Neural cell (in vitro differentiated cells): ENCODE results near the gene MAGEF1. TPM values are rescaled to one million over a fixed set of nuclear protein-coding genes. Genes with fewer than 3 reads are reported as not detected.

Experiments
- H2AFZ ChIP-seq: fragments of 200-600, 300-800 bp; sonication (generic), shearing (Covaris generic); 2 replicates; pipeline ENCODE4 v1.6.0; 2014; ENCODE audit warnings: low read depth, mild to moderate bottlenecking, antibody characterized with exemption, low read length, moderate library complexity
- H3F3A ChIP-seq: fragments of 200-600 bp; shearing (Covaris generic); 2 replicates; pipeline ENCODE4 v1.6.1; 2016; ENCODE audit warnings: mild to moderate bottlenecking, moderate library complexity, mixed read lengths, antibody characterized with exemption, low read length; ENCODE audit not compliant: insufficient read depth, poor library complexity, severe bottlenecking
- H3K27ac ChIP-seq: fragments of 200-600, 300-800 bp; sonication (generic), shearing (Covaris generic); 2 replicates; pipeline ENCODE4 v1.5.1; 2014; ENCODE audit warnings: mild to moderate bottlenecking, low read length, moderate library complexity
- H3K27me3 ChIP-seq: fragments of 300-800, 200-600 bp; sonication (generic), shearing (Covaris generic); 2 replicates; pipeline ENCODE4 v1.6.0; 2014; ENCODE audit warnings: mild to moderate bottlenecking, low read depth, low read length, moderate library complexity; ENCODE audit not compliant: insufficient read depth
- H3K36me3 ChIP-seq: fragments of 300-800, 200-600 bp; sonication (generic), shearing (Covaris generic); 2 replicates; pipeline ENCODE4 v1.5.1; 2014; ENCODE audit warnings: mild to moderate bottlenecking, antibody characterized with exemption, low read length, moderate library complexity; ENCODE audit not compliant: insufficient read depth
- H3K4me2 ChIP-seq: fragments of 300-800, 200-600 bp; sonication (generic), shearing (Covaris generic); 2 replicates; pipeline ENCODE4 v1.6.0; 2014; ENCODE audit warnings: mild to moderate bottlenecking, low read length
- H3K4me3 ChIP-seq: fragments of 300-800, 200-600 bp; sonication (generic), shearing (Covaris generic); 2 replicates; pipeline ENCODE4 v1.5.1; 2014; ENCODE audit warnings: mild to moderate bottlenecking, low read length, moderate library complexity
- H3K79me2 ChIP-seq: fragments of 200-600 bp; shearing (Covaris generic); replicated peaks from 2 replicates; pipeline ENCODE4 v1.6.0; 2014; ENCODE audit warnings: mild to moderate bottlenecking, low read length, moderate library complexity; ENCODE audit not compliant: insufficient read depth
- H3K9ac ChIP-seq: fragments of 300-800, 200-600 bp; sonication (generic), shearing (Covaris generic); 2 replicates; pipeline ENCODE4 v1.6.1; 2016; ENCODE audit warnings: mild to moderate bottlenecking, low read length, mixed read lengths
- H3K9me2 ChIP-seq: fragments of 200-600 bp; shearing (Covaris generic); 2 replicates; pipeline ENCODE4 v1.6.1; 2016; ENCODE audit warnings: mild to moderate bottlenecking, low read length, mixed read lengths; ENCODE audit not compliant: insufficient read depth
- H3K9me3 ChIP-seq: fragments of 200-600, 300-800 bp; sonication (generic), shearing (Covaris generic); 2 replicates; pipeline ENCODE4 v1.6.1; 2016; ENCODE audit warnings: mild to moderate bottlenecking, mixed run types, low read length, moderate library complexity, mixed read lengths
- H4K20me1 ChIP-seq: fragments of 200-600 bp; shearing (Covaris generic); 2 replicates; pipeline ENCODE4 v1.6.1; 2016; ENCODE audit warnings: mild to moderate bottlenecking, mixed run types; ENCODE audit not compliant: insufficient read depth
- CTCF ChIP-seq: fragments of 450-650 bp; IDR thresholded peaks from 2 replicates; pipeline ENCODE4 v1.5.1; 2014; ENCODE audit warnings: antibody characterized with exemption, mild to moderate bottlenecking, moderate library complexity; ENCODE audit not compliant: poor library complexity, severe bottlenecking
- EP300 ChIP-seq: fragments of 450-650 bp; conservative IDR thresholded peaks from 2 replicates; pipeline ENCODE4 v1.6.1; 2014; ENCODE audit warnings: antibody characterized with exemption, mild to moderate bottlenecking, moderate library complexity; ENCODE audit not compliant: poor library complexity, severe bottlenecking
- EZH2 ChIP-seq: fragments of 200-600, 300-800 bp; shearing (Covaris generic), sonication (generic); IDR thresholded peaks from 2 replicates; pipeline ENCODE4 v1.6.1; 2014; ENCODE audit warnings: antibody characterized with exemption, low read length, borderline replicate concordance, mild to moderate bottlenecking; ENCODE audit not compliant: insufficient read depth, poor library complexity, severe bottlenecking
- MXI1 ChIP-seq: fragments of 450-650 bp; conservative IDR thresholded peaks from 2 replicates; pipeline ENCODE4 v1.6.1; 2014; ENCODE audit warnings: antibody characterized with exemption, mild to moderate bottlenecking; ENCODE audit not compliant: poor library complexity, severe bottlenecking
- POLR2AphosphoS5 ChIP-seq: IDR thresholded peaks from 2 replicates; pipeline ENCODE4 v1.6.1; 2012
- RAD21 ChIP-seq: fragments of 450-650 bp; conservative IDR thresholded peaks from 2 replicates; pipeline ENCODE4 v1.6.1; 2014; ENCODE audit warnings: antibody characterized with exemption, mild to moderate bottlenecking, moderate library complexity
- SMC3 ChIP-seq: fragments of 450-650 bp; conservative IDR thresholded peaks from 2 replicates; pipeline ENCODE4 v1.6.1; 2014; ENCODE audit warnings: antibody characterized with exemption, mild to moderate bottlenecking, moderate library complexity; ENCODE audit not compliant: poor library complexity
- TAF1 ChIP-seq: IDR thresholded peaks from 2 replicates; pipeline ENCODE4 v1.6.1; 2012; ENCODE audit warnings: low read depth
- polyA plus RNA-seq: library from polyadenylated mRNA; depleted of rRNA; stranded (reverse); fragments of >200 nt; gene quantifications from 2 replicates; pipeline ENCODE4 v1.2.3, GENCODE V29; 2014
- TF ChIP-seq, protein P1 (sequence below): IDR thresholded peaks from 2 replicates; pipeline ENCODE4 v1.6.1; 2012; ENCODE audit warnings: borderline replicate concordance

MAGEF1 gene
- polyA plus RNA-seq, 1 donor from 2014 or later = 103 TPM

GRCh38 chr3:184696697-184697096, 15.2 kb downstream of the MAGEF1 start:
- H3K4me3 ChIP-seq = no peak overlapping the region
- H3K79me2 ChIP-seq = no peaks in the 10 kb centered on the region
- H3K36me3 ChIP-seq = no peaks in the 10 kb centered on the region
- TF ChIP-seq EZH2 (no peak), EP300 (no peak), SMC3 (no peak), MXI1 (no peak), TAF1 (no peak), POLR2AphosphoS5 (no peak), CTCF (no peak), RAD21 (no peak)
- TF ChIP-seq, protein P1, sequence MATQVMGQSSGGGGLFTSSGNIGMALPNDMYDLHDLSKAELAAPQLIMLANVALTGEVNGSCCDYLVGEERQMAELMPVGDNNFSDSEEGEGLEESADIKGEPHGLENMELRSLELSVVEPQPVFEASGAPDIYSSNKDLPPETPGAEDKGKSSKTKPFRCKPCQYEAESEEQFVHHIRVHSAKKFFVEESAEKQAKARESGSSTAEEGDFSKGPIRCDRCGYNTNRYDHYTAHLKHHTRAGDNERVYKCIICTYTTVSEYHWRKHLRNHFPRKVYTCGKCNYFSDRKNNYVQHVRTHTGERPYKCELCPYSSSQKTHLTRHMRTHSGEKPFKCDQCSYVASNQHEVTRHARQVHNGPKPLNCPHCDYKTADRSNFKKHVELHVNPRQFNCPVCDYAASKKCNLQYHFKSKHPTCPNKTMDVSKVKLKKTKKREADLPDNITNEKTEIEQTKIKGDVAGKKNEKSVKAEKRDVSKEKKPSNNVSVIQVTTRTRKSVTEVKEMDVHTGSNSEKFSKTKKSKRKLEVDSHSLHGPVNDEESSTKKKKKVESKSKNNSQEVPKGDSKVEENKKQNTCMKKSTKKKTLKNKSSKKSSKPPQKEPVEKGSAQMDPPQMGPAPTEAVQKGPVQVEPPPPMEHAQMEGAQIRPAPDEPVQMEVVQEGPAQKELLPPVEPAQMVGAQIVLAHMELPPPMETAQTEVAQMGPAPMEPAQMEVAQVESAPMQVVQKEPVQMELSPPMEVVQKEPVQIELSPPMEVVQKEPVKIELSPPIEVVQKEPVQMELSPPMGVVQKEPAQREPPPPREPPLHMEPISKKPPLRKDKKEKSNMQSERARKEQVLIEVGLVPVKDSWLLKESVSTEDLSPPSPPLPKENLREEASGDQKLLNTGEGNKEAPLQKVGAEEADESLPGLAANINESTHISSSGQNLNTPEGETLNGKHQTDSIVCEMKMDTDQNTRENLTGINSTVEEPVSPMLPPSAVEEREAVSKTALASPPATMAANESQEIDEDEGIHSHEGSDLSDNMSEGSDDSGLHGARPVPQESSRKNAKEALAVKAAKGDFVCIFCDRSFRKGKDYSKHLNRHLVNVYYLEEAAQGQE = no peak
- H3K9ac ChIP-seq = no peak overlapping the region
- H3F3A ChIP-seq = no peaks in the 10 kb centered on the region
- no peaks in the 10 kb centered on the region for H3K27me3 ChIP-seq
- no peaks in the 10 kb centered on the region for H3K9me3 ChIP-seq
- no peaks in the 10 kb centered on the region for H4K20me1 ChIP-seq
- no peaks in the 10 kb centered on the region for H3K9me2 ChIP-seq
- no peak overlapping the region for H3K27ac ChIP-seq
- no peak overlapping the region for H3K4me2 ChIP-seq
- no peak overlapping the region for H2AFZ ChIP-seq

DNA sequence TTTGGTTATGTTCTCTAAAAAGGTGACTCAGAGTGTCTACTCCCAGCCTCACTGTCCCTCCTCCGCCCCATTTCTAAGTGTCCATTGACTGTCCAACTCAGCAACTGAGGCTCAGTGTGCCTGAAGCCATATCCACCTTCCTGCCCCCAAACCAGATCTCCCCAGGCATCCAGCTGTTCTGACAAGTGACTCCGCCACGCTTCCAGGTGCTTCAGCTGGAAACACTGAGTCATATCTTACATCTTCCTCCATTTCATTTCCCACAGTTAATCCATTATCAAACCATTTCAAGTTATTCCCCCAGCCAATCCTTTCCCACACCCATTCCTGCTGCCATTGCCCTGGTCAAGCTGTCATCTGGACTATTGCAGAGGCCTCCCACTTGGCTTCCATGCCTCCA, 17.1 kb downstream of the MAGEF1 start:
- no peak overlapping the region for H3K27ac ChIP-seq
- H2AFZ ChIP-seq = no peak overlapping the region
- H4K20me1 ChIP-seq = no peaks in the 10 kb centered on the region
- no peak overlapping the region for H3K4me2 ChIP-seq
- H3K9me2 ChIP-seq = no peaks in the 10 kb centered on the region
- TF ChIP-seq EZH2 (no peak), MXI1 (no peak), CTCF (no peak), SMC3 (no peak), POLR2AphosphoS5 (no peak)
- H3K9me3 ChIP-seq = no peaks in the 10 kb centered on the region
- no peaks in the 10 kb centered on the region for H3K79me2 ChIP-seq
- no peaks in the 10 kb centered on the region for H3K36me3 ChIP-seq
- H3K9ac ChIP-seq = no peak overlapping the region
- H3K27me3 ChIP-seq = no peaks in the 10 kb centered on the region
- no peaks in the 10 kb centered on the region for H3F3A ChIP-seq
- no peak overlapping the region for H3K4me3 ChIP-seq
